GM12878 (cell line): ENCODE data around the gene TMIGD3. TPM values are rescaled to one million over a fixed set of nuclear protein-coding genes. Genes with fewer than 3 reads are reported as not detected.

Experiments
- ATF7 ChIP-seq: fragments of 450-650 bp; IDR thresholded peaks from 2 replicates; pipeline ENCODE4 v1.6.1; 2016; ENCODE audit warnings: low read depth, mild to moderate bottlenecking
- CUX1 ChIP-seq: IDR thresholded peaks from 2 replicates; pipeline ENCODE4 v1.6.1; 2012; ENCODE audit warnings: improper control_type of control experiment, low read depth, low read length; ENCODE audit not compliant: insufficient replicate concordance
- JUNB ChIP-seq: IDR thresholded peaks from 2 replicates; pipeline ENCODE4 v1.6.1; 2016; ENCODE audit warnings: antibody characterized with exemption, mild to moderate bottlenecking
- MTA3 ChIP-seq: IDR thresholded peaks from 2 replicates; pipeline ENCODE4 v1.6.1; 2012; ENCODE audit warnings: low read length, inconsistent platforms, borderline replicate concordance
- TCF7 ChIP-seq: IDR thresholded peaks from 2 replicates; pipeline ENCODE4 v1.6.1; 2014; ENCODE audit warnings: antibody characterized with exemption, borderline replicate concordance
- ZBTB11 ChIP-seq: fragments of 450-650 bp; formaldehyde crosslinking; IDR thresholded peaks from 2 replicates; pipeline ENCODE4 v1.5.0; 2022; ENCODE audit warnings: mild to moderate bottlenecking, missing genetic modification characterization
- polyA plus RNA-seq, 11 experiments: library from polyadenylated mRNA; depleted of rRNA in 4 of 11; unstranded in 6 of 11; stranded (reverse) in 5 of 11; fragments of >200 nt; fragmentation: Nextera tagmentation in 4 of 11; fragmentation: Illumina TruSeq in 1 of 11; extraction: Ambion mirVana in 4 of 11; extraction: Trizol in 1 of 11; gene quantifications; 1 replicate in 1 of 11; 2 replicates in 10 of 11; pipeline versions ENCODE4 v1.2.1 to v1.2.3, GENCODE V29; 2011 to 2016; ENCODE audit warnings: inconsistent platforms in 2 of 11, missing spikeins in 2 of 11, low read depth in 1 of 11
- total RNA-seq, 4 experiments: library from RNA; depleted of rRNA in 3 of 4; stranded (reverse); fragments of >200 nt in 3 of 4; fragmentation: Illumina TruSeq in 1 of 4; extraction: Trizol in 1 of 4; gene quantifications; 2 replicates each; pipeline versions ENCODE4 v1.2.1 to v1.2.3, GENCODE V29; 2013 to 2021

TMIGD3 gene
- total and polyA plus RNA-seq, 10 of the 15 experiments (the other 5 are each of a cell fraction or from before 2014, with no cell fraction given) = 0.17 TPM; not detected in 9

DNA sequence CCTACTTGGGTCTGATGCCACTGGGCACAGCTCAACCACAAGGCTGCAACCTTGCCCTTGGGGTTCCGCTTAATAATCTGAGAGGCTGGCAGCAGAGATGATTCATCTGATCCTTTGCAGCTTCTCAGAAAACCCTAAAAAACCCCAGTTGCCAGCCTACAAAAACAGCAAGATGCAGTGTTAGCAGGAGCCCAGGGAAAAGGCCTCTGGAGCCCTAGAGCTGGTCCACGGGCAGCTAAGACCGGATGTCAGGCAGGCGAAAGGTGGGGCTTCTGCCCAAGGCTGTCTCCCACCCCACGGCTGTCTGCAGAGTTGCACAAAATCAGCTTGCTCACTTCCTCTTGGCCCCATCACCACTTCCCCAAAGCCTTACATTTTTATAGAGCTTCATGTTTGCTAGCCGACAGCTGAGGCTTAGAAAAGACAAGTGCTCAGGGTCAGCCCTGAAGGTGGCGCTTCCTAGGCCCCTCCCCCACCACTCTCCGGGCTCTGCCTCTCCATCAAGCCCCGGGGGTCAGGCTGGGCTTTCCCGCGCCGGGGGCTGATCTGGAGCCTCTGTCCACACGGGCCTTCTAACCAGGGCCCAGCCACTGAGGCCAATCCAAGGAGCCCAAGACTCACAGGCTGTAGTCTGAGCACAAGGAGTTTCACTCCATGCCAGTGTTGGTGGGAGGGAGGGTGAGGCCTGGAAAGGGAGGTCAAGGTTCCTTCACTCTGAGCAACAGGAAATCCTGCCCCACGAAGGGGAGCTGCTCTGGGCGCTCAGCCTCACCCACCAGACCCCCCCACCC is 4.2 kb upstream of the TMIGD3 start (continued):
- no peak for TF ChIP-seq ZBTB11 (CRISPR knock-in tag)
- TF ChIP-seq ATF7 = no peak
- no peak for TF ChIP-seq TCF7
- no peak for TF ChIP-seq MTA3
- no peak for TF ChIP-seq CUX1
- no peak for TF ChIP-seq JUNB
